Left forelimb (tissue), 1 donor: ENCODE data around the gene SPAM1.
"Not testable (repeated sequence)": the region's sequence is repeated elsewhere in the genome, so short reads cannot be mapped to it uniquely, and the experiment has no call there.

ENCODE experiments used
- DNase-seq: peaks from one replicate; pipeline ENCODE4 v3.0.0-alpha.2; 2018; ENCODE audit warnings: low spot score

SPAM1 gene

GRCh38 chr7:123958186-123958703 is 33.2 kb downstream of the SPAM1 start:
- no peak for DNase-seq

GRCh38 chr7:123961771-123962170 is 36.7 kb downstream of the SPAM1 start:
- no peak for DNase-seq

- DNase-seq, result no peak
These were observed 41.9 kb downstream of the SPAM1 start for GRCh38 chr7:123966936-123967335.

- DNase-seq, result no peak
These were observed 47.0 kb downstream of the SPAM1 start for GRCh38 chr7:123972045-123972444.

GRCh38 chr7:123972831-123973230 is 47.8 kb downstream of the SPAM1 start:
- DNase-seq, result no peak

GRCh38 chr7:123974326-123974908 is 49.4 kb downstream of the SPAM1 start:
- DNase-seq, result no peak

- DNase-seq, result no peak
These were observed 50.0 kb downstream of the SPAM1 start for GRCh38 chr7:123975084-123975483.

GRCh38 chr7:123977081-123977480 is 52.0 kb downstream of the SPAM1 start:
- DNase-seq, result no peak

- no peak for DNase-seq
These were observed 54.8 kb downstream of the SPAM1 start for GRCh38 chr7:123979876-123980275.

GRCh38 chr7:123987445-123987844 is 62.4 kb downstream of the SPAM1 start:
- no peak for DNase-seq

- DNase-seq, result no peak
These were observed 68.0 kb downstream of the SPAM1 start for GRCh38 chr7:123992913-123993518.

GRCh38 chr7:123993996-123994395 is 69.0 kb downstream of the SPAM1 start:
- no peak for DNase-seq

GRCh38 chr7:123994449-123994848 is 69.4 kb downstream of the SPAM1 start:
- DNase-seq, result no peak

GRCh38 chr7:123995617-123996326 is 70.7 kb downstream of the SPAM1 start:
- no peak for DNase-seq

GRCh38 chr7:123996327-123996625 is 71.2 kb downstream of the SPAM1 start:
- DNase-seq, result no peak

- DNase-seq, result no peak
These were observed 73.9 kb downstream of the SPAM1 start for GRCh38 chr7:123998921-123999320.

GRCh38 chr7:123999703-124000102 is 74.7 kb downstream of the SPAM1 start:
- DNase-seq, result no peak

- not testable (repeated sequence) for DNase-seq
These were observed 83.3 kb downstream of the SPAM1 start for GRCh38 chr7:124008296-124008695.

- no peak for DNase-seq
These were observed 84.3 kb downstream of the SPAM1 start for GRCh38 chr7:124009321-124009720.
